ENCODE measurements around the gene SLC38A3. TPM values are rescaled to one million over a fixed set of nuclear protein-coding genes. Genes with fewer than 3 reads are reported as not detected.

The SLC38A3 gene
- total and polyA plus RNA-seq, 2 experiments from 2014 or later, result 0.28 to 1.3 TPM

DNA sequence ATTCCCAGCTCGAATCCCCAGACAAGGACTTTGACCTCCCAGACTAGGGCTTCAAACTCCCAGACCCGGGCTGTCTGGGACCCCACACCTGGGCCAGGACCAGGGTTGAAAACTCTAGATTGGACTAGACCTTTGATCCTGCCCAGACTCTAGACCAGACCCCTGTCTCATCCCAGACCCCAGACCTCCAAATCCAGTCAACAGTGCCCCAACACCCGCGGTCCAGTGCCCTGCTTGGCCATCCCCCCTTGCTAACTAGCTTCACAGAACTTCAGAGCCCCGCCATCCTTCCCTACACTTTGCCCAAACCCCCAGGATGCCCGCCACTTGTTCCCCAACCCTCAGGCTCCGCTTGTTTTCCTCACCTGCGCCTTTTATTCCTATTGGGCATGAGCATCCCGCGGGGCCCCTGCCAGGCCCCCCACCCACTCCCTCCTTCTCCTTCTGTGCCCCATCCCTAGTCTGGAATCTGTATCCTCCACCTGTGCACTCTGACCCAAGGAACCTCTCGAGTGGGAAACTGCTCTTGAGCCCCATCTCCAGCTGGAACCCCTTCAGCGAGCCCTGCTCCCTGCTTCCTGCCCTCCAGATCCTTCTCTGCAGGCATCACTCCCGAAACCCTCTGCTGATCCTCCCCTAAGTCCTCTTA is 31.5 kb downstream of the SLC38A3 start (continued):
- TF ChIP-seq, protein P1, sequence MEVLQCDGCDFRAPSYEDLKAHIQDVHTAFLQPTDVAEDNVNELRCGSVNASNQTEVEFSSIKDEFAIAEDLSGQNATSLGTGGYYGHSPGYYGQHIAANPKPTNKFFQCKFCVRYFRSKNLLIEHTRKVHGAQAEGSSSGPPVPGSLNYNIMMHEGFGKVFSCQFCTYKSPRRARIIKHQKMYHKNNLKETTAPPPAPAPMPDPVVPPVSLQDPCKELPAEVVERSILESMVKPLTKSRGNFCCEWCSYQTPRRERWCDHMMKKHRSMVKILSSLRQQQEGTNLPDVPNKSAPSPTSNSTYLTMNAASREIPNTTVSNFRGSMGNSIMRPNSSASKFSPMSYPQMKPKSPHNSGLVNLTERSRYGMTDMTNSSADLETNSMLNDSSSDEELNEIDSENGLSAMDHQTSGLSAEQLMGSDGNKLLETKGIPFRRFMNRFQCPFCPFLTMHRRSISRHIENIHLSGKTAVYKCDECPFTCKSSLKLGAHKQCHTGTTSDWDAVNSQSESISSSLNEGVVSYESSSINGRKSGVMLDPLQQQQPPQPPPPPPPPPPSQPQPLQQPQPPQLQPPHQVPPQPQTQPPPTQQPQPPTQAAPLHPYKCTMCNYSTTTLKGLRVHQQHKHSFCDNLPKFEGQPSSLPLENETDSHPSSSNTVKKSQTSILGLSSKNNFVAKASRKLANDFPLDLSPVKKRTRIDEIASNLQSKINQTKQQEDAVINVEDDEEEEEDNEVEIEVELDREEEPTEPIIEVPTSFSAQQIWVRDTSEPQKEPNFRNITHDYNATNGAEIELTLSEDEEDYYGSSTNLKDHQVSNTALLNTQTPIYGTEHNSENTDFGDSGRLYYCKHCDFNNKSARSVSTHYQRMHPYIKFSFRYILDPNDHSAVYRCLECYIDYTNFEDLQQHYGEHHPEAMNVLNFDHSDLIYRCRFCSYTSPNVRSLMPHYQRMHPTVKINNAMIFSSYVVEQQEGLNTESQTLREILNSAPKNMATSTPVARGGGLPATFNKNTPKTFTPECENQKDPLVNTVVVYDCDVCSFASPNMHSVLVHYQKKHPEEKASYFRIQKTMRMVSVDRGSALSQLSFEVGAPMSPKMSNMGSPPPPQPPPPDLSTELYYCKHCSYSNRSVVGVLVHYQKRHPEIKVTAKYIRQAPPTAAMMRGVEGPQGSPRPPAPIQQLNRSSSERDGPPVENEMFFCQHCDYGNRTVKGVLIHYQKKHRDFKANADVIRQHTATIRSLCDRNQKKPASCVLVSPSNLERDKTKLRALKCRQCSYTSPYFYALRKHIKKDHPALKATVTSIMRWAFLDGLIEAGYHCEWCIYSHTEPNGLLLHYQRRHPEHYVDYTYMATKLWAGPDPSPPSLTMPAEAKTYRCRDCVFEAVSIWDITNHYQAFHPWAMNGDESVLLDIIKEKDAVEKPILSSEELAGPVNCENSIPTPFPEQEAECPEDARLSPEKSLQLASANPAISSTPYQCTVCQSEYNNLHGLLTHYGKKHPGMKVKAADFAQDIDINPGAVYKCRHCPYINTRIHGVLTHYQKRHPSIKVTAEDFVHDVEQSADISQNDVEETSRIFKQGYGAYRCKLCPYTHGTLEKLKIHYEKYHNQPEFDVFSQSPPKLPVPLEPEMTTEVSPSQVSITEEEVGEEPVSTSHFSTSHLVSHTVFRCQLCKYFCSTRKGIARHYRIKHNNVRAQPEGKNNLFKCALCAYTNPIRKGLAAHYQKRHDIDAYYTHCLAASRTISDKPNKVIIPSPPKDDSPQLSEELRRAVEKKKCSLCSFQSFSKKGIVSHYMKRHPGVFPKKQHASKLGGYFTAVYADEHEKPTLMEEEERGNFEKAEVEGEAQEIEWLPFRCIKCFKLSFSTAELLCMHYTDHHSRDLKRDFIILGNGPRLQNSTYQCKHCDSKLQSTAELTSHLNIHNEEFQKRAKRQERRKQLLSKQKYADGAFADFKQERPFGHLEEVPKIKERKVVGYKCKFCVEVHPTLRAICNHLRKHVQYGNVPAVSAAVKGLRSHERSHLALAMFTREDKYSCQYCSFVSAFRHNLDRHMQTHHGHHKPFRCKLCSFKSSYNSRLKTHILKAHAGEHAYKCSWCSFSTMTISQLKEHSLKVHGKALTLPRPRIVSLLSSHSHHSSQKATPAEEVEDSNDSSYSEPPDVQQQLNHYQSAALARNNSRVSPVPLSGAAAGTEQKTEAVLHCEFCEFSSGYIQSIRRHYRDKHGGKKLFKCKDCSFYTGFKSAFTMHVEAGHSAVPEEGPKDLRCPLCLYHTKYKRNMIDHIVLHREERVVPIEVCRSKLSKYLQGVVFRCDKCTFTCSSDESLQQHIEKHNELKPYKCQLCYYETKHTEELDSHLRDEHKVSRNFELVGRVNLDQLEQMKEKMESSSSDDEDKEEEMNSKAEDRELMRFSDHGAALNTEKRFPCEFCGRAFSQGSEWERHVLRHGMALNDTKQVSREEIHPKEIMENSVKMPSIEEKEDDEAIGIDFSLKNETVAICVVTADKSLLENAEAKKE (CRISPR knock-in tag; IDR thresholded peaks at IDR 0.05), result no peak
- TF ChIP-seq ZNF114 (CRISPR knock-in tag; IDR thresholded peaks at IDR 0.05) (no peak), NANOG (IDR thresholded peaks at IDR 0.05; ENCODE audit: borderline replicate concordance) (no peak), JUNB (IDR thresholded peaks at IDR 0.05; ENCODE audit: unreplicated experiment) (no peak)
- TF ChIP-seq, protein P2, sequence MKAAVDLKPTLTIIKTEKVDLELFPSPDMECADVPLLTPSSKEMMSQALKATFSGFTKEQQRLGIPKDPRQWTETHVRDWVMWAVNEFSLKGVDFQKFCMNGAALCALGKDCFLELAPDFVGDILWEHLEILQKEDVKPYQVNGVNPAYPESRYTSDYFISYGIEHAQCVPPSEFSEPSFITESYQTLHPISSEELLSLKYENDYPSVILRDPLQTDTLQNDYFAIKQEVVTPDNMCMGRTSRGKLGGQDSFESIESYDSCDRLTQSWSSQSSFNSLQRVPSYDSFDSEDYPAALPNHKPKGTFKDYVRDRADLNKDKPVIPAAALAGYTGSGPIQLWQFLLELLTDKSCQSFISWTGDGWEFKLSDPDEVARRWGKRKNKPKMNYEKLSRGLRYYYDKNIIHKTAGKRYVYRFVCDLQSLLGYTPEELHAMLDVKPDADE (IDR thresholded peaks at IDR 0.05), result no peak
- TF ChIP-seq, protein P3, sequence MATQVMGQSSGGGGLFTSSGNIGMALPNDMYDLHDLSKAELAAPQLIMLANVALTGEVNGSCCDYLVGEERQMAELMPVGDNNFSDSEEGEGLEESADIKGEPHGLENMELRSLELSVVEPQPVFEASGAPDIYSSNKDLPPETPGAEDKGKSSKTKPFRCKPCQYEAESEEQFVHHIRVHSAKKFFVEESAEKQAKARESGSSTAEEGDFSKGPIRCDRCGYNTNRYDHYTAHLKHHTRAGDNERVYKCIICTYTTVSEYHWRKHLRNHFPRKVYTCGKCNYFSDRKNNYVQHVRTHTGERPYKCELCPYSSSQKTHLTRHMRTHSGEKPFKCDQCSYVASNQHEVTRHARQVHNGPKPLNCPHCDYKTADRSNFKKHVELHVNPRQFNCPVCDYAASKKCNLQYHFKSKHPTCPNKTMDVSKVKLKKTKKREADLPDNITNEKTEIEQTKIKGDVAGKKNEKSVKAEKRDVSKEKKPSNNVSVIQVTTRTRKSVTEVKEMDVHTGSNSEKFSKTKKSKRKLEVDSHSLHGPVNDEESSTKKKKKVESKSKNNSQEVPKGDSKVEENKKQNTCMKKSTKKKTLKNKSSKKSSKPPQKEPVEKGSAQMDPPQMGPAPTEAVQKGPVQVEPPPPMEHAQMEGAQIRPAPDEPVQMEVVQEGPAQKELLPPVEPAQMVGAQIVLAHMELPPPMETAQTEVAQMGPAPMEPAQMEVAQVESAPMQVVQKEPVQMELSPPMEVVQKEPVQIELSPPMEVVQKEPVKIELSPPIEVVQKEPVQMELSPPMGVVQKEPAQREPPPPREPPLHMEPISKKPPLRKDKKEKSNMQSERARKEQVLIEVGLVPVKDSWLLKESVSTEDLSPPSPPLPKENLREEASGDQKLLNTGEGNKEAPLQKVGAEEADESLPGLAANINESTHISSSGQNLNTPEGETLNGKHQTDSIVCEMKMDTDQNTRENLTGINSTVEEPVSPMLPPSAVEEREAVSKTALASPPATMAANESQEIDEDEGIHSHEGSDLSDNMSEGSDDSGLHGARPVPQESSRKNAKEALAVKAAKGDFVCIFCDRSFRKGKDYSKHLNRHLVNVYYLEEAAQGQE (IDR thresholded peaks at IDR 0.05; ENCODE audit: unreplicated experiment), result no peak

All from GM23338 (cell line).